GM19397 (cell line): ENCODE measurements around the gene ARHGAP40.

Experiments
- ATAC-seq: cut with Tn5 transposase; IDR thresholded peaks from one replicate; pipeline ENCODE4 v1.9.1; 2021; ENCODE audit warnings: mild to moderate bottlenecking, moderate library complexity; ENCODE audit not compliant: unreplicated experiment

The ARHGAP40 gene

GRCh38 chr20:38616457-38616856 is 14.8 kb downstream of the ARHGAP40 start:
- no peak for ATAC-seq

- no peak for ATAC-seq
These were observed 15.6 kb downstream of the ARHGAP40 start for GRCh38 chr20:38617011-38617829.

- ATAC-seq, result no peak
These were observed 16.2 kb downstream of the ARHGAP40 start for GRCh38 chr20:38617830-38618196.

- no peak for ATAC-seq
These were observed 18.8 kb downstream of the ARHGAP40 start for GRCh38 chr20:38620441-38620840.

GRCh38 chr20:38623061-38623460 is 21.5 kb downstream of the ARHGAP40 start:
- no peak for ATAC-seq

- ATAC-seq, result no peak
These were observed 22.5 kb downstream of the ARHGAP40 start for GRCh38 chr20:38624084-38624483.

GRCh38 chr20:38625896-38626295 is 24.3 kb downstream of the ARHGAP40 start:
- no peak for ATAC-seq

- ATAC-seq, result no peak
These were observed 25.5 kb downstream of the ARHGAP40 start for GRCh38 chr20:38626921-38627659.

GRCh38 chr20:38628580-38629470 is 27.2 kb downstream of the ARHGAP40 start:
- no peak for ATAC-seq

GRCh38 chr20:38629979-38630378 is 28.4 kb downstream of the ARHGAP40 start:
- ATAC-seq, result no peak

GRCh38 chr20:38630727-38631126 is 29.1 kb downstream of the ARHGAP40 start:
- no peak for ATAC-seq

- no peak for ATAC-seq
These were observed 29.8 kb downstream of the ARHGAP40 start for GRCh38 chr20:38631155-38632022.

- no peak for ATAC-seq
These were observed 32.0 kb downstream of the ARHGAP40 start for GRCh38 chr20:38633577-38634093.

- ATAC-seq, result no peak
These were observed 34.2 kb downstream of the ARHGAP40 start for GRCh38 chr20:38635721-38636288.

GRCh38 chr20:38640521-38640920 is 38.9 kb downstream of the ARHGAP40 start:
- ATAC-seq, result no peak

- no peak for ATAC-seq
These were observed 40.9 kb downstream of the ARHGAP40 start for GRCh38 chr20:38642498-38642897.

GRCh38 chr20:38644588-38645260 is 43.1 kb downstream of the ARHGAP40 start:
- no peak for ATAC-seq

GRCh38 chr20:38645351-38645750 is 43.7 kb downstream of the ARHGAP40 start:
- ATAC-seq, result no peak
